Peyer's patch (tissue), 4 donors: ENCODE data around the gene AZU1. TPM values are rescaled to one million over a fixed set of nuclear protein-coding genes. Genes with fewer than 3 reads are reported as not detected.
A peak's percentile ranks its signal among the peaks of the same experiment; 100 is the strongest.
"Not testable (repeated sequence)": the region's sequence is repeated elsewhere in the genome, so short reads cannot be mapped to it uniquely, and the experiment has no call there.

Experiments used
- DNase-seq, 3 donors: peaks; one replicate each; pipeline ENCODE4 v3.0.0-alpha.2; 2017 to 2019
- H3K27ac ChIP-seq, 4 donors: fragments of 200-600 bp; sonication (generic); one replicate each; pipeline ENCODE4 v1.5.1; 2016 to 2019
- H3K27me3 ChIP-seq, 2 donors: fragments of 200-600 bp; sonication (generic); one replicate each; pipeline ENCODE4 v1.5.1; 2019
- H3K36me3 ChIP-seq, 3 donors: fragments of 200-600 bp; sonication (generic); one replicate each; pipeline ENCODE4 v1.5.1; 2016 to 2019
- H3K4me1 ChIP-seq, 4 donors: fragments of 200-600 bp; sonication (generic); one replicate each; pipeline ENCODE4 v1.5.1; 2016 to 2019
- H3K4me3 ChIP-seq, 4 donors: fragments of 200-600 bp; sonication (generic); 1 replicate in 3 of 4; 2 replicates in 1 of 4; pipeline ENCODE4 v1.5.1; 2016 to 2019; ENCODE audit warnings: mild to moderate bottlenecking in 1 of 4
- H3K9me3 ChIP-seq, 4 donors: fragments of 200-600 bp; sonication (generic); one replicate each; pipeline ENCODE4 v1.5.1; 2016 to 2019; ENCODE audit warnings: mild to moderate bottlenecking in 1 of 4
- CTCF ChIP-seq, 6 experiments: fragments of 450-650 bp in 4 of 6; fragments of 200-600 bp in 2 of 6; sonication (generic) in 1 of 6; IDR thresholded peaks; one replicate each; pipeline ENCODE4 v1.5.1; 2017 to 2019; ENCODE audit warnings: antibody characterized with exemption in 6 of 6, mild to moderate bottlenecking in 3 of 6, moderate library complexity in 1 of 6
- POLR2A ChIP-seq, 2 donors: fragments of 450-650 bp; IDR thresholded peaks; one replicate each; pipeline ENCODE4 v1.5.1; 2017; ENCODE audit warnings: antibody characterized with exemption in 2 of 2, mild to moderate bottlenecking in 2 of 2, moderate library complexity in 2 of 2
- total RNA-seq, 4 donors: library from RNA; depleted of rRNA; stranded (reverse); fragments of >200 nt; gene quantifications; one replicate each; pipeline ENCODE4 v1.1.0, GENCODE V29; 2016

AZU1 gene
- total RNA-seq, 4 donors from 2014 or later: not detected

GRCh38 chr19:816500-816857 is 11.2 kb upstream of the AZU1 start:
- no peaks in the 10 kb centered on the region for H3K9me3 ChIP-seq
- H3K4me1 ChIP-seq: peaks cover 0 to 3% (median 3%) of the 10 kb centered on the region in 4 donors
- DNase-seq: no peak
- TF ChIP-seq POLR2A (IDR thresholded peaks at IDR 0.05) (no peak), CTCF (IDR thresholded peaks at IDR 0.05) (no peak)
- peaks cover 0 to 3% of the 10 kb centered on the region in 2 donors for H3K27me3 ChIP-seq
- no peak overlapping the region for H3K27ac ChIP-seq
- peaks cover 0 to 20% (median 0%) of the 10 kb centered on the region in 3 donors for H3K36me3 ChIP-seq
- no peak overlapping the region for H3K4me3 ChIP-seq

DNA sequence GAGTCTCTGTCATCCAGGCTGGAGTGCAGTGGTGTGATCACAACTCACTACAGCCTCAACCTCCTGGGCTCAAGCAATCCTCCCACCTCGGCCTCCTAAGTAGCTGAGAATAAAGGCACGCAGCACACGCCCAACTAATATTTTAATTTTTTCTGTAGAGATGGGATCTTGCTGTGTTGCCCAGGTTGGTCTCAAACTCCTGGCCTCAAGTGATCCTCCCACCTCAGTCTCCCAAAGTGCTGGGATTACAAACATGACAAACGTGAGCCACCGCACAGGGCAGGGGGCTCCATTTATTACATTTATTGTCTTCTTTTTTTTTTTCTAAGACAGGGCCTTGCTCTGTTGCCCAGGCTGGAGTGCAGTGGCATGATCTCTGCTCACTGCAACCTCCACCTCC is 7.4 kb upstream of the AZU1 start:
- H3K27me3 ChIP-seq: peaks cover 0 to 24% of the 10 kb centered on the region in 2 donors
- H3K9me3 ChIP-seq, H3K27ac ChIP-seq, H3K36me3 ChIP-seq, DNase-seq, H3K4me3 ChIP-seq: not testable (repeated sequence)
- peaks cover 0 to 15% (median 11%) of the 10 kb centered on the region in 4 donors for H3K4me1 ChIP-seq

DNA sequence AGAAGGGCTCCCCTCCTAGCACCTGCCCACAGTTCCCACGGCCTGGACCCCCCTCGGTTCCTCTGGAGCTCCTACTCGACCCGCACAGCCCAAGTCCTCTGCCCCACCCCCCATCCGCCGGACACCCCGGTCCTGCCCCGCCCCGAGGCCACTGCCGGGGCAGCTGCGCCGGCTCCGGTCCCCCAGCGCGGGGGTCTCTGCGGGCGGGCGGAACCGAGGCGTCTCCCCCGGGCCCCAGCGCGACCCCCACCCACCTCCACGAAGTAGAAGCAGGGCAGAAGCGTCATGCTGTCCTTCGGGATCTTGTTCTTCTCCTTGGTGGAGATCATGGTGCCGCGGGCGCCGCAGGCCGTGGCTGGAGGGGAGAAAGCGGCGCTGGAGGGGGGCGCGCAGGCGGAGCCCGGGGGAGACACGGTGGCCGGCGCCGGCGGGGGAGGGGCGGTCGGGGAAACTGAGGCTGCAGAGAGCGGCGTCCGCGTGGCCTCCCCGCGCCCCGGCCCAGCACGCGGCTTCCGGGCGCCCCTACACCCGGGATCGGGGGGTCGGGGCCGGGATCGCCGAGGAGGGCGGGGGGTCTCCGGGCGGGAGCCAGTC is 6.3 kb upstream of the AZU1 start:
- H3K4me3 ChIP-seq: peak overlapping the region in 3 of 4 donors; percentile 22 to 43 (median 36)
- DNase-seq: no peak
- TF ChIP-seq POLR2A (IDR thresholded peaks at IDR 0.05): no peak
- no peak for TF ChIP-seq CTCF (IDR thresholded peaks at IDR 0.05)
- no peaks in the 10 kb centered on the region for H3K9me3 ChIP-seq
- peaks cover 0 to 24% of the 10 kb centered on the region in 2 donors for H3K27me3 ChIP-seq
- H3K27ac ChIP-seq: no peak overlapping the region
- no peaks in the 10 kb centered on the region for H3K36me3 ChIP-seq
- peaks cover 0 to 15% (median 11%) of the 10 kb centered on the region in 4 donors for H3K4me1 ChIP-seq

DNA sequence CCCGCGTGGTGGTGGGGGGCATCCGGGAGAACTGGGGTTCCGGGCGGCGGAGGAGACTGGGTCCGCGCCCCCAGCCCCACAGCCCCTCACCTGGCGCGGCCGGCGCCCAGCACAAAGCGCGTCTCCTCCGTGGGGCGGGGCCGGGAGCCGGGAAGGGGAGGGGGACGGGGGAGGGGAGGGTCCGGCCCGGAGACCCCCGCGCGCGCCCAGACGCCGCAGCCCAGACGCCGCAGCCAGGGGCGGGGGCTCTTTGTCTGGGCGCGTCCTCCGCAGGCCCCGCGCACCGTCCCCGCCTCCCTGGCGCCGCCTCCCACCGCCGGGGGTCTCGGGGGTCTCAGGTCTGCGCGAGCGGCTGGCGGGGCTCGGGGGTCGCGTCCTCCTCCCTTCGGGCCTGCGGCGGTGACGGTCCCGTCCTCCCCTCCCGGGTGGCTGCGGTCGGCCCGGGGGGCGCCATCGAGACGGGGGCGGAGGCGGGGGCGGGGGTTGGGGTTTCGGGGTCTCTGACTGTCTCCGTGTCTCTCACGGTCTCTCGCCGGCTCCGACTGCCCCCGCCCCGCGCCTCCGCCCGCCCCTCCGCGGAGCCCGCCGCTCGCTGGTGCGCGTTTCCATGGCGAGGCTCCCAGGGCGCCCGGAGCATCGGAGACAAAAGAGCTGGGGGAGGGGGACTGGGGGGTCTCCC is 5.7 kb upstream of the AZU1 start, which contains the start of gene PLPPR3:
PLPPR3 (minus strand) TSS at position 131 of the 679 bp plus-strand sequence. CDS start 396 bp downstream, outside the sequence.
- H3K9me3 ChIP-seq: no peaks in the 10 kb centered on the region
- TF ChIP-seq POLR2A (IDR thresholded peaks at IDR 0.05): no peak
- no peak for TF ChIP-seq CTCF (IDR thresholded peaks at IDR 0.05)
- peaks cover 0 to 24% of the 10 kb centered on the region in 2 donors for H3K27me3 ChIP-seq
- no peaks in the 10 kb centered on the region for H3K36me3 ChIP-seq
- no peak for DNase-seq
- H3K4me3 ChIP-seq: peak within 1 kb of the TSS in 3 of 4 donors; percentile 22 to 43 (median 36)
- H3K4me1 ChIP-seq: peaks cover 0 to 15% (median 11%) of the 10 kb centered on the region in 4 donors
- no peak within 1 kb of the TSS for H3K27ac ChIP-seq

DNA sequence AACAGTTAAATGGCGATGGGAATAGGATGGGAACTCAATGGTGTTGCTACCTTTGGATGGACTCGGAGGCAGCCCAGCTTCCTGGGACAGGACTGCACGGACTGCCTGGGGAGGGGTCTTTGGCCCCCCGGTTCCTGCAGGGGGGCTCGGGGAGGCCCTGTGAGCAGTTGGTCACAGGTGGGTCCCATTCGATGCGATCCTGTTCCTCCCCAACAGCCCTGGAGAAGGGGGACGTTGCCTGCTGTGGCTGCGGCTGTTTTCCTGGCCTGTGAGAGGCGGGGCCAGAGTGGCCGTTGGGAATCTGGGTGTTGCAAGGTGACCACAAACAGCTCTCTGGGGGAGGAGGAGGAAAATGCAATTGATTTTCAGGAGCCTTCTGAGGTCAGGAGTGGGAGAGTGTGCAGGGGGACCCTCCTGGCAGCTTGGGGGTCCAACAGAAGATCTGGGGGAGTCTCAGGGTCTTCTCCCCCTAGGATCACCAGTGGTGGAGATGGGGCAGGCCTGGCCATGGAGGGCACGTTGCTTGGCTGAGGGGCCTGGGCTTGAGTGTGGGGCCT is 4.0 kb upstream of the AZU1 start:
- no peaks in the 10 kb centered on the region for H3K36me3 ChIP-seq
- H3K27ac ChIP-seq: no peak overlapping the region
- no peaks in the 10 kb centered on the region for H3K9me3 ChIP-seq
- peaks cover 0 to 15% (median 11%) of the 10 kb centered on the region in 4 donors for H3K4me1 ChIP-seq
- H3K4me3 ChIP-seq: no peak overlapping the region
- H3K27me3 ChIP-seq: peaks cover 0 to 24% of the 10 kb centered on the region in 2 donors
- TF ChIP-seq CTCF (IDR thresholded peaks at IDR 0.05): no peak
- no peak for TF ChIP-seq POLR2A (IDR thresholded peaks at IDR 0.05)
- no peak for DNase-seq

DNA sequence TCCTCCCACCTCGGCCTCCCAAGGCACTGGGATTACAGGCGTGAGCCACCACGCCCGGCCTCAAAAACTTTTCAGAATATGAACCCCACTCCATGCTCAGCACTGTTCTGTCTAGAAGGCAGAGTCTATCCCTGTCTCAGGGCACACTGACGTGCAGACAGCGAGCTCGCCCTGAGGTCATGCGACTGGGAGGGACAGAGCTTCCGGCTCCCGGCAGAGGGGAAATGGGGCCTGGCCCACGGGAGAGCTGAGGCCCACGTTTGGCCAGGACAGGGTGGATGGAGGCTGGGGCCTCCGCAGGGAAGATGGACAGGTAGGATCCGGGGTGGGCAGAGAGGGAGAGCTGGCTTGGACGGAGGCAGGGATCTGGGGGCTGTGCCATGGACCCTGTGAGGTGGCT is 2.8 kb upstream of the AZU1 start:
- Histone ChIP-seq H3K4me1 (peaks cover 0 to 15% (median 11%) of the 10 kb centered on the region in 4 donors), H3K27ac (no peak overlapping the region), H3K4me3 (no peak overlapping the region), H3K9me3 (no peaks in the 10 kb centered on the region), H3K36me3 (no peaks in the 10 kb centered on the region), H3K27me3 (peaks cover 0 to 24% of the 10 kb centered on the region in 2 donors)
- TF ChIP-seq CTCF (IDR thresholded peaks at IDR 0.05) (no peak), POLR2A (IDR thresholded peaks at IDR 0.05) (no peak)
- no peak for DNase-seq
